Upper lobe of left lung (tissue), 4 donors: ENCODE results near the gene MT1E.

ENCODE experiments used
- CTCF ChIP-seq, 6 experiments: fragments of 450-650 bp in 4 of 6; fragments of 200-600 bp in 2 of 6; sonication (generic) in 2 of 6; IDR thresholded peaks; one replicate each; pipeline ENCODE4 v1.5.1; 2016 to 2019; ENCODE audit warnings: antibody characterized with exemption in 6 of 6
- POLR2A ChIP-seq, 4 donors: fragments of 450-650 bp; IDR thresholded peaks; one replicate each; pipeline ENCODE4 v1.5.1; 2016 to 2017; ENCODE audit warnings: antibody characterized with exemption in 4 of 4, mild to moderate bottlenecking in 2 of 4

- TF ChIP-seq POLR2A (IDR thresholded peaks at IDR 0.05) (no peak), CTCF (IDR thresholded peaks at IDR 0.05) (no peak)
These were observed 48.3 kb upstream of the MT1E start for GRCh38 chr16:56577300-56577625.
